ENCODE results near the gene PLAAT1.
A peak's percentile ranks its signal among the peaks of the same experiment; 100 is the strongest.

The PLAAT1 gene

DNA sequence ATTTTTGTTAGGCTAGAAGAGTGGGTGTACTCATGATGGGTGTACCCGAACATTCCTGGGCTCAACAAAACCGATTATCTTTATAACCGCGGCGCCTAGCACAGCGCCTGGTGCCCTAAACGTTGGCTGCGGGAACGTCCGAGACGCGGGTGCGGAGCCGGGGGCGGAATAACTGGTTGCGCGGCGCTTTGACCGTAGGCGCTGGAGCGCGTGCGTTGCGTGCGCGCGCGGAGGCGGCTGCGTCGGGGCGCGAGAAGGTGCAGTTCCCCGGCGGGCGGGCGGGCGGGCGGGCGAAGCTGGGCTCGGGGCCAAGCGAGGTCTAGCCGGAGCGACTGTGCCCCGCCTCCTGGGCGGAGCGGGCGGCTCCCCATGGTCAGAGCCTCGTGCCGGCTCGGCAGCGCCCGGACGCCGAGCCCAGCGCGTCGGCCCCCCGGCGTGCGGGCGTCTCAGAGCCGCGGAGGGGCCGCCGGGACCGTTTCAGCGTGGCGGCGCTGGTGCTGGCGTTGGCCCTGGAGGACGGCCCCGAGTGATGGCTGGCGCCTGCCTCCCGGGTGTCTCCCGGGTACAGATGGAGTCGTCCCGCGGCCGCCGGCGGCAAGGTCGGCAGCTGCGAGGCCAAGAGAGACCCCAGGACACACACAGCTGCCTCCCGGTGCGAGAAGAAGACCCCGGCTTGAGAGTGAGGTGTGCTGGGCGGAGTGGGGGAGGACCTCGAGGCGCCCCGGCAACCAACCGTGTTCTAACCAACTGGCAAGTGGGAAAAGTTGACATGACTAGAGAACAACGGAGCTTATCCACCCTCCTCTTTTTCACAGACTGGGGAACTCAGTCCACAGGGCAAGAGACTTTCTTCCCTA is at the start of gene PLAAT1:
Gene PLAAT1 (plus strand): TSS at position 373 of the 857 bp plus-strand sequence. CDS start 14,429 bp downstream, outside the sequence.
- DNase-seq, result peak; percentile 53

DNA sequence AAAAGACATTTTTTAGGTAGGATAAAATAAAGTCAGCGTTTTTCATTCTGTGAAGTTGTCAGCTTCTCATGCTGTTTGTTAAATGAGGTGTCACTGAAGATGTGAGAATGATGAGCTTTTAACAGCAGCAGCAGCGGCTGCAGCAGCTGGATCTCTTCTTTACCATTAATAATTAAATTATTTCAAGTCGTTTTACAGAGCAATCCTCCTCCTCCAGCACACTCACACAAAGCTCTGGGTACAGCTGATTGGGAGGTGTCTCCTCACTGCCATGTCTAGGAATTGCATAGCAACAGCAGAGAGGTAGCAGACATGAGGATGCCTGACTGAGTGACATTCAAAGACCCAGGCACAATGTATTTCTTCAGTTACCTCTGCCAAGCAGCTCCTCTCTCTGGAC is 46.7 kb upstream of the PLAAT1 start:
- no peak for DNase-seq

- no peak for DNase-seq
Measured at GRCh38 chr3:193196746-193197145, 44.3 kb upstream of the PLAAT1 start.

GRCh38 chr3:193207290-193208273 is 33.4 kb upstream of the PLAAT1 start:
- no peak for DNase-seq

GRCh38 chr3:193210618-193211017 is 30.4 kb upstream of the PLAAT1 start:
- DNase-seq, result no peak

DNA sequence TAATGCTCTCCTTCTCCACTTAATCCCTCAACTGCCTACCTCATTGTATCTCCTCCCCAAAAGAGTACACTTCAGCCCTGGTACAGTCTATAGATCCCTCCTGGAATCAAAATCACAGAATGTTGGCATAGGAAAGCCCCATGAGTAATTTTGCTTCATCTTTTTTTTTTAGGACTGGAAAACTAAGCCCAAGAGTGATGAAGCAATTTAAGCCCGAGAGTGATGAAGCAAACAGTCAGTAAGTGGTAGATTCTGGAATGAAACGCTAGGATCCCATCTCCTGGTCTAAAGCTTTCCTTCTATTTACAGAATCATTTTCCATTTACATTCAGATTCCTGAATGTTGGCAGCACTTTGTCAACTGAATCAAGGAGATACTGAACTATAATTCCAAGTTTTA is 29.8 kb upstream of the PLAAT1 start:
- DNase-seq, result no peak

GRCh38 chr3:193211984-193212383 is 29.0 kb upstream of the PLAAT1 start:
- DNase-seq, result no peak

- DNase-seq, result no peak
Measured at GRCh38 chr3:193212844-193213243, 28.2 kb upstream of the PLAAT1 start.

- DNase-seq, result no peak
Measured at GRCh38 chr3:193214445-193214844, 26.6 kb upstream of the PLAAT1 start.

GRCh38 chr3:193225302-193226125 is 15.5 kb upstream of the PLAAT1 start:
- no peak for DNase-seq

GRCh38 chr3:193228206-193228605 is 12.8 kb upstream of the PLAAT1 start:
- no peak for DNase-seq

DNA sequence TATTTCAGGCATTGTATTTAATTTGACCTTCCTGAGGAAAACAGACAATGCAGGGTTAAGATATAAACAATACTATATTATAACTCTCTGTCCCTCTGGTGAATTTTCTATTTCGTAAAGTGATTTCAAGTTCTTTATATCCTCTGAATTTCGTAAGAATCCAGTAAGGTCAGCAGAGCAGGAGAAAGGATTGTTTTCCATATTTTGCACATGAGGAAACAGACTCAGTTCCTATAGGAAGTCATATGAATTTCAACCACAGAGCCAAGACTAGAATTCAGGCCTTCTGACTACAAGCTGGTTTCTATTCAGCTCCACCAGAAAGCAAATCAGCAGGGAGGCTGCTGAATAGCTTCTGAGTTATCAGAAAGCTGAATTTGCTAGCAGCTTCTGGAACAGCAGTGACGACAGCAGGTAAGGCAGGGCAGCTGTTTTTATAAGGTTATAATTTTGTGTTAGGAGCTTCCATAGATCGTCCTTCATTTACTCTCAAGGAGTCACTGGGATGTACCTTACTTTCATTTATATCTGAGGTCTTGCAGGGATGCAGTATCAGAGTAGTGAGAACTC is 11.1 kb upstream of the PLAAT1 start:
- DNase-seq, result no peak

- DNase-seq, result no peak
Measured at GRCh38 chr3:193230610-193231009, 10.4 kb upstream of the PLAAT1 start.

DNA sequence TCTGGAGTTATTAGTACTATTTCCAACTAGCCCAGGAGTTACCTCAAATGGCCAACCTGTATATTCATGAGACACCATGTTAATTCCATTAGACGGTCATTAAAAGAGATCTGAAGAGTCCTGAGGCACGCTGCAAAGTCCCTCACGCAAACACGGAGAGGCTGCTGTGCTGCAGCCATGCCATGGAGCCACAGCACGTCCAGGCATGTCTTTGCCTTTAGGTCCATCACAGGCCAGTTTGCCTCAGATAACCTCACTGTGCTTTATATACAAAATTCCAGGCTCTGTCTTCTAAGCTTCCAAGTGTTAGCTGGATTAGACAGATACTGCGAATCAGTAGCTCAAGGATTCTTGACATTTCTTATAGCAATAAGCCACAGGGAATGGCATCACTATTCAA is 9.8 kb upstream of the PLAAT1 start:
- no peak for DNase-seq

GRCh38 chr3:193236599-193236998 is 4.4 kb upstream of the PLAAT1 start:
- DNase-seq, result no peak

GRCh38 chr3:193237030-193237429 is 4.0 kb upstream of the PLAAT1 start:
- DNase-seq, result no peak

GRCh38 chr3:193240436-193240849 is 579 bp upstream of the PLAAT1 start:
- DNase-seq, result no peak

DNA sequence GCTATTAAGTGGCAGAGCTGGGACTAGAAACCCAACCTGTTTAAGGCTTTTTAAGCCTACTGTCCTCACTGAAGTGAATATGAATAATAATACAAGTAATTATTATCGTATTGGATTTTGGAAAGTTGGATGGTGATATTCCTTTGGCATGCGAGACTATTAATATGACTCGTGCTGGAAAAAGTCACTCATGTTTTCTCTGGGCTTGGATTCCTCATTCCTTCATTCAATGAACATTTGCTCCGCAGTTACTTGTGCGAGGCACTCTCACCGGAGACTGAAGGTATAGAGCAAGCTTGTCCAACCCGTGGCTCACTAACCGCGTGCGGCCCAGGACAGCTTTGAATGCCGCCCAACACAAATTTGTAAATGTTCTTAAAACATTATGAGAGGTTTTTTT is 694 bp downstream of the PLAAT1 start:
- no peak for DNase-seq

- no peak for DNase-seq
Measured at GRCh38 chr3:193243571-193243970, 2.5 kb downstream of the PLAAT1 start.

DNA sequence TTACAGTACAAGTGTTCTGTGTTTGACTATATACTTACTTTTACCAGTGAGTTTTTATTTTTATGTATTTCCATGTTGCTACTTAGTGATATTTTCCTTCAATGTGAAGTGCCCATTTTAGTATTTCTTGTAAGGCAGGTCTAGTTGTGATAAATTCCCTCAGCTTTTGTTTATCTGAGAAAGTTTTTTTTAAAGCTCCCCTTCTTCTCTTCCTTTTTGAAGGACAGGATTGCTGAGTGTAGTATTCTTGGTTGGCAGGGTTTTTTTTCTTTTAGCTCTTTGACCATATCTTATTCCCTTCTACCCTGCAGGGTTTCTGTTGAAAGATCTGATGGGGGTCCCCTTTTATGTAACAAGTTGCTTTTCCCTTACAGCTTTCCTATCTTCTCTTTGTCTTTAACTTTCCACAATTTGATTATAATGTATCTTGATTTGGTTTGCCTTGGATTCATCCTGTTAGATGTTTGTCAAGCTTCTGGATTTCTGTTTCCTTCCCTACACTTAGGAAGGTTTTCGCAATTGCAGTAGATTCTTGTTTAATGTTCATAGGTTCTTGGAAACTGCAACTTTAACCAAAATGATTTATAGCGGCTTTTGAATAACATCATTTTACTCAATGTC is 7.9 kb downstream of the PLAAT1 start:
- DNase-seq, result no peak

DNA sequence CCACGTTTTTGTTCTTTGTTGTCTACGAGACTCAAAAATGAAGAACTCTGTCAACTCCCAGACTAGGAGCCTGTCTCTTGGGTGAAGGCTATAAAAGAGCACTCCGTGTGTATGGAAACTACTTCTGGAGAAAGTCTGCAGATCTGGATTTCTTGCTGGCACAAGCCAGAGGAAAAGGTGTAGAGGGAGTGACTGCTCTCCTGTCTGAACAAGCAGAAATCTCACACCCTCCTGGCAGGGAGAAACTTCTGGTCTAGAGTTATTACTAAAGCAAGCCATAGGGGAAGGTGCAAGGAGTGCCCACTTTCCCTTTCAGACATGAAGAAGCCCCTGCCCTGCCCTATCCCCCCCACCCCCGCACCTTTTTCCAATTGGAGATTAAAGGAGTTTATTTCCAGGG is 9.5 kb downstream of the PLAAT1 start:
- DNase-seq, result no peak

All from NCI-H1436 treated with DMSO at 0.1 percent for 48 hours (cell line).